K562 (cell line): ENCODE results near the gene ZSCAN21. TPM values are rescaled to one million over a fixed set of nuclear protein-coding genes. Genes with fewer than 3 reads are reported as not detected.

Experiments
- CHD1 ChIP-seq: fragments of 200-600 bp; sonication (generic); IDR thresholded peaks from one replicate; pipeline ENCODE4 v1.6.1; 2012; ENCODE audit warnings: mild to moderate bottlenecking, moderate library complexity, low read length, inconsistent platforms
- CREM ChIP-seq: IDR thresholded peaks from 2 replicates; pipeline ENCODE4 v1.6.1; 2014; ENCODE audit warnings: antibody characterized with exemption, low read depth
- DMBX1 ChIP-seq: fragments of 250-450 bp; sonication (Bioruptor Pico); IDR thresholded peaks from 2 replicates; pipeline ENCODE4 v1.8.0; 2022; ENCODE audit warnings: inconsistent platforms, mild to moderate bottlenecking, moderate library complexity, borderline replicate concordance
- HDAC6 ChIP-seq: IDR thresholded peaks from 2 replicates; pipeline ENCODE4 v1.6.1; 2012; ENCODE audit warnings: low read depth, mild to moderate bottlenecking, control low read depth, inconsistent platforms, low read length, moderate library complexity
- ID3 ChIP-seq, 2 experiments: fragments of 250-450 bp in 1 of 2; fragments of 450-650 bp in 1 of 2; sonication (Bioruptor Pico) in 1 of 2; IDR thresholded peaks; 2 replicates each; pipeline versions ENCODE4 v1.6.1 to v1.8.0; 2016 to 2021; ENCODE audit warnings: mild to moderate bottlenecking in 2 of 2, moderate library complexity in 2 of 2, missing compliant biosample characterization in 1 of 2, missing genetic modification characterization in 1 of 2
- KAT2B ChIP-seq: IDR thresholded peaks from one replicate; pipeline ENCODE4 v1.6.1; 2012; ENCODE audit warnings: low read depth, mild to moderate bottlenecking, control low read depth, inconsistent platforms, low read length, moderate library complexity
- MEIS2 ChIP-seq: fragments of 450-650 bp; IDR thresholded peaks from 2 replicates; pipeline ENCODE4 v1.6.1; 2014; ENCODE audit warnings: mild to moderate bottlenecking; ENCODE audit not compliant: partially characterized antibody
- PHF8 ChIP-seq: fragments of 200-600 bp; sonication (generic); IDR thresholded peaks from 2 replicates; pipeline ENCODE4 v1.6.1; 2012; ENCODE audit warnings: mixed run types, mild to moderate bottlenecking, inconsistent platforms, low read length, moderate library complexity, borderline replicate concordance
- SETDB1 ChIP-seq: IDR thresholded peaks from one replicate; pipeline ENCODE4 v1.6.1; 2012; ENCODE audit warnings: low read length, control low read depth, inconsistent platforms
- TRIM25 ChIP-seq: fragments of 450-650 bp; IDR thresholded peaks from 2 replicates; pipeline ENCODE4 v1.7.0; 2016; ENCODE audit warnings: borderline replicate concordance
- ZBTB26 ChIP-seq: fragments of 450-650 bp; formaldehyde crosslinking; IDR thresholded peaks from 2 replicates; pipeline ENCODE4 v1.4.0; 2022; ENCODE audit warnings: missing genetic modification characterization
- ZBTB7A ChIP-seq: IDR thresholded peaks from 2 replicates; pipeline ENCODE4 v1.6.1; 2011; ENCODE audit warnings: low read depth, mild to moderate bottlenecking, low read length, moderate library complexity, borderline replicate concordance; ENCODE audit not compliant: control insufficient read depth
- ZNF318 ChIP-seq, 2 experiments: fragments of 450-650 bp; IDR thresholded peaks; 2 replicates each; pipeline ENCODE4 v1.6.1; 2016; ENCODE audit warnings: mild to moderate bottlenecking in 2 of 2, borderline replicate concordance in 1 of 2, low read depth in 1 of 2, moderate library complexity in 1 of 2
- ZNF511 ChIP-seq: sonication (generic); formaldehyde crosslinking; IDR thresholded peaks from 2 replicates; pipeline ENCODE4 v1.8.0; 2022; ENCODE audit warnings: mild to moderate bottlenecking, missing genetic modification reagents
- polyA plus RNA-seq, 8 experiments: library from polyadenylated mRNA; depleted of rRNA in 4 of 8; stranded (reverse) in 5 of 8; unstranded in 3 of 8; fragments of >200 nt; fragmentation: Nextera tagmentation in 2 of 8; fragmentation: Illumina TruSeq in 1 of 8; extraction: Ambion mirVana in 2 of 8; extraction: Trizol in 1 of 8; gene quantifications; 2 replicates each; pipeline versions ENCODE4 v1.2.1 to v1.2.3, GENCODE V29; 2011 to 2014; ENCODE audit warnings: inconsistent platforms in 1 of 8, missing spikeins in 1 of 8
- total RNA-seq, 7 experiments: library from RNA; depleted of rRNA in 6 of 7; stranded (reverse); fragments of >200 nt in 6 of 7; fragmentation: Illumina TruSeq in 2 of 7; extraction: Trizol in 2 of 7; gene quantifications; 2 replicates each; pipeline versions ENCODE4 v1.2.1 to v1.2.3, GENCODE V29; 2011 to 2021; ENCODE audit warnings: low replicate concordance in 1 of 7

Gene ZSCAN21
- total and polyA plus RNA-seq, 9 of the 15 experiments (the other 6 are each of a cell fraction or from before 2014, with no cell fraction given), result 5.9 to 15.5 (median 13.2) TPM

- TF ChIP-seq ZNF318 (IDR thresholded peaks at IDR 0.05; ENCODE audit: borderline replicate concordance in 1 of 2, low read depth in 1 of 2), result peak in 1 of 2 experiments; percentile 53; a peak in 1 of 4 replicates
- TF ChIP-seq ZBTB7A, result no peak
- TF ChIP-seq DMBX1 (CRISPR knock-in tag), result no peak
- TF ChIP-seq PHF8, result no peak
- no peak for TF ChIP-seq HDAC6
- TF ChIP-seq CREM, result no peak
- TF ChIP-seq MEIS2, result no peak
- TF ChIP-seq ZNF511 (CRISPR knock-in tag), result no peak
- TF ChIP-seq CHD1, result no peak
- no peak for TF ChIP-seq KAT2B
- TF ChIP-seq ID3 (CRISPR knock-in tag; IDR thresholded peaks at IDR 0.05), result no peak
- TF ChIP-seq ID3 (tag; IDR thresholded peaks at IDR 0.05), result no peak
- no peak for TF ChIP-seq TRIM25
- TF ChIP-seq SETDB1, result no peak
- no peak for TF ChIP-seq ZBTB26 (CRISPR knock-in tag)
These were observed 21.6 kb downstream of the ZSCAN21 start (continued) for GRCh38 chr7:100071018-100071723.
